ENCODE data around the gene LAMB4.

DNA sequence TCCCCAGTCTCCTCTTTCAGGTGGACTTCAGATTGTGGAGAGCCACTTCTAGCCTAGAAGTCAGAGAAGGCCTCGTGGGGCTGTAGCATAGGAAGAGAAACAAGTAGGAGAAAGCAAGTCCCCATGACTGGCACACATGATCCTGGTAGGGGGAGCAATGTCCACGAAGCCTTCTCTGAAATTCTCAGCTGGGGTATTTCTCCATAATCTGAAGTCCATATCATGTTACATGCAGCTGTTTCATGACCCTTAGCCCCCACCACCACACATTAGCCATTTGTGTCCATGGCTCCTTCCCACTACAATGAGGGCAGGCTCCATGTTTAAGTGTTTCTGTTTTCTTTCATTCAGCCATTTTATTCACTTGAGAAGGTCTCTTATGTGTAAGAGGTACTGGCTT, 43.2 kb downstream of the LAMB4 start:
- TF ChIP-seq, protein P1, sequence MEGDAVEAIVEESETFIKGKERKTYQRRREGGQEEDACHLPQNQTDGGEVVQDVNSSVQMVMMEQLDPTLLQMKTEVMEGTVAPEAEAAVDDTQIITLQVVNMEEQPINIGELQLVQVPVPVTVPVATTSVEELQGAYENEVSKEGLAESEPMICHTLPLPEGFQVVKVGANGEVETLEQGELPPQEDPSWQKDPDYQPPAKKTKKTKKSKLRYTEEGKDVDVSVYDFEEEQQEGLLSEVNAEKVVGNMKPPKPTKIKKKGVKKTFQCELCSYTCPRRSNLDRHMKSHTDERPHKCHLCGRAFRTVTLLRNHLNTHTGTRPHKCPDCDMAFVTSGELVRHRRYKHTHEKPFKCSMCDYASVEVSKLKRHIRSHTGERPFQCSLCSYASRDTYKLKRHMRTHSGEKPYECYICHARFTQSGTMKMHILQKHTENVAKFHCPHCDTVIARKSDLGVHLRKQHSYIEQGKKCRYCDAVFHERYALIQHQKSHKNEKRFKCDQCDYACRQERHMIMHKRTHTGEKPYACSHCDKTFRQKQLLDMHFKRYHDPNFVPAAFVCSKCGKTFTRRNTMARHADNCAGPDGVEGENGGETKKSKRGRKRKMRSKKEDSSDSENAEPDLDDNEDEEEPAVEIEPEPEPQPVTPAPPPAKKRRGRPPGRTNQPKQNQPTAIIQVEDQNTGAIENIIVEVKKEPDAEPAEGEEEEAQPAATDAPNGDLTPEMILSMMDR (IDR thresholded peaks at IDR 0.05): no peak
- TF ChIP-seq POLR2A (IDR thresholded peaks at IDR 0.05): no peak

Measured in Peyer's patch (tissue), 4 donors.